Measurements from ENCODE around the gene BCAS3. TPM values are rescaled to one million over a fixed set of nuclear protein-coding genes. Genes with fewer than 3 reads are reported as not detected.

Gene BCAS3
- total and polyA plus RNA-seq, 11 donors: 4.5 to 23.5 (median 17.9) TPM

GRCh38 chr17:61406971-61407911, 729.6 kb downstream of the BCAS3 start:
- Histone ChIP-seq H3K36me3 (peaks cover 0 to 32% (median 0%) of the 10 kb centered on the region in 9 donors), H3K4me3 (peak overlapping the region in 9 of 12 donors; percentile 20 to 84 (median 68)), H3K27me3 (peaks cover 25 to 93% (median 50%) of the 10 kb centered on the region in 9 donors), H3K4me1 (peaks cover 0 to 68% (median 28%) of the 10 kb centered on the region in 12 donors), H3K27ac (peak overlapping the region in 6 of 12 donors; percentile 38 to 88 (median 66)), H3K9me3 (no peaks in the 10 kb centered on the region)
- intact Hi-C loops (cut with DNase I): loop anchor here in 6 of 10 donors (5.0 to 10.0 kb wide), 4 partner anchors 272 to 685 kb away; no protein-coding TSS in a partner anchor
- DNase-seq: peak in 2 of 5 donors; percentile 6 to 14
- TF ChIP-seq POLR2A (IDR thresholded peaks at IDR 0.05): no peak
- TF ChIP-seq CTCF (IDR thresholded peaks at IDR 0.05): no peak
- 54 to 70% (median 62%) methylated on average over 8 of the region's 8 CpGs for WGBS, 4 donors
- no peak for ATAC-seq

- Histone ChIP-seq H3K27ac (peak overlapping the region in 11 of 12 donors; percentile 1 to 88 (median 53)), H3K27me3 (peaks cover 19 to 93% (median 39%) of the 10 kb centered on the region in 9 donors), H3K4me1 (peaks cover 0 to 73% (median 29%) of the 10 kb centered on the region in 12 donors), H3K4me3 (peak overlapping the region in 11 of 12 donors; percentile 20 to 84 (median 67)), H3K36me3 (peaks cover 0 to 32% (median 0%) of the 10 kb centered on the region in 9 donors), H3K9me3 (no peaks in the 10 kb centered on the region)
- TF ChIP-seq POLR2A (IDR thresholded peaks at IDR 0.05): no peak
- intact Hi-C loops (cut with DNase I): loop anchor here in 7 of 10 donors (2.0 to 10.0 kb wide), 5 partner anchors 274 to 688 kb away; no protein-coding TSS in a partner anchor
- ATAC-seq (no peak), DNase-seq (peak in 4 of 5 donors; percentile 9 to 66 (median 22))
- WGBS, 4 donors: 58 to 70% (median 66%) methylated on average over 34 to 41 of the region's 41 CpGs
Observed at GRCh38 chr17:61408151-61409041, 730.7 kb downstream of the BCAS3 start.

GRCh38 chr17:61409301-61410112, 731.9 kb downstream of the BCAS3 start:
- H3K4me1 ChIP-seq: peaks cover 0 to 72% (median 33%) of the 10 kb centered on the region in 12 donors
- WGBS, 4 donors: 2 to 8% (median 2%) methylated on average over 47 to 73 of the region's 73 CpGs
- H3K9me3 ChIP-seq: no peaks in the 10 kb centered on the region
- TF ChIP-seq CTCF (IDR thresholded peaks at IDR 0.05): peak in 11 of 12 donors; percentile 11 to 63 (median 45)
- TF ChIP-seq POLR2A (IDR thresholded peaks at IDR 0.05): no peak
- peak overlapping the region; percentile 37 to 84 (median 65) for H3K4me3 ChIP-seq
- intact Hi-C loops (cut with DNase I): loop anchor here (2.0 to 10.0 kb wide), 9 partner anchors 143 to 689 kb away; partner anchors contain the start of gene MED13 (in 5 of the 10)
- peak in 3 of 4 donors; percentile 41 to 52 (median 42) for ATAC-seq
- peaks cover 0 to 25% (median 0%) of the 10 kb centered on the region in 9 donors for H3K36me3 ChIP-seq
- DNase-seq: peak in 4 of 5 donors; percentile 49 to 80 (median 68)
- peaks cover 13 to 83% (median 27%) of the 10 kb centered on the region in 9 donors for H3K27me3 ChIP-seq
- peak overlapping the region in 11 of 12 donors; percentile 52 to 92 (median 81) for H3K27ac ChIP-seq

Measured in heart left ventricle (tissue), 16 donors.